ENCODE data around the gene NDUFAF8. TPM values are rescaled to one million over a fixed set of nuclear protein-coding genes. Genes with fewer than 3 reads are reported as not detected.

NDUFAF8 gene
- total RNA-seq, 4 donors from 2014 or later = 22.0 to 67.0 (median 34.3) TPM

DNA sequence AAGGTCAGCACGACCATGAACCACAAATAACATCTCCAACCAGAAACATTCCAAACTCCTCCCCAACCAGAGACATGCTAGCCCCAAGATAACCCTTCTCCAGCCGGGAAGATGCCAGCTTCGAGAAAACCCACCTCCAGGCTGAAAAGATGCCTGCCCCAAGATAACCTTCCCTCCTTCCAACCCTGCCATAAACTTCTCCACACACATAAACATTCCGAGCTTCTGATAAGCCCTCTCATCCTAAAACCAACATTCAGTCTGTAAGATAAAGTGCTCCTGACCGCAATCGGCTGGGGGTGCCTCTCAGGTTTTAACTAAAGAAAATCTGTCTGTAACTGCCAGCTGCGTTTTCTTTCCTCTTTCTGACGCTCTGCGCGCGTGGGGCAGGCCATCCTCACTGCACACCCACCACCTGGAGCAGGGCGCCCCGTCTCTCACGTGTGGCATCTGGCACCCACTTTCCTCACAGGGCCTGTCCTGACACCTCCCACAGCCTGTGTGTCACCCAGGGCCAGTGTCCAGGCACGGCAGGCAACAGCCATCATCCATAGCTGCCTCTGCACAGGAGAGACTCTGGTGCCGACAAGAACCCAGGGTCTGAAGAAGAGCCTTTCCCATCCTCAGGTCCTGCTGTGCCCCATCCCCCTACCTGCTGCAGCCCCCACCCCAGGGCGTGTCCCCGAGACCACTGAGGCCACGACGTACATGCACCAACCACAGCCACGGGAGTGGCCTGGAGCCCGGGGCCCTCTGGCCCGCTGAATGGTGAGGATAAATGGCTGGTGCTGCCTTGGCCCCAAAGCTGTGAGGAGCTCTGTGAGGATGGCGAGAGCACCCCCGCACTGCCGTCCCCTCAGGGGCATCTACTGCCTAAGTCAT lies 3.9 kb upstream of the NDUFAF8 start:
- Histone ChIP-seq H3K4me3 (no peak overlapping the region), H3K27me3 (no peaks in the 10 kb centered on the region), H3K4me1 (peaks cover 19 to 39% (median 21%) of the 10 kb centered on the region in 3 donors), H3K36me3 (peaks cover 23 to 70% (median 23%) of the 10 kb centered on the region in 3 donors), H3K27ac (no peak overlapping the region), H3K9me3 (no peaks in the 10 kb centered on the region)
- TF ChIP-seq POLR2A (IDR thresholded peaks at IDR 0.05) = no peak
- no peak for TF ChIP-seq CTCF (IDR thresholded peaks at IDR 0.05)
- DNase-seq = no peak
- 82 to 87% methylated on average over 11 to 12 of the region's 26 CpGs for WGBS, 2 donors
- intact Hi-C loops (cut with DNase I) = no loop called here

- 86 to 95% methylated on average over 13 to 18 of the region's 32 CpGs for WGBS, 2 donors
- Histone ChIP-seq H3K9me3 (no peaks in the 10 kb centered on the region), H3K27ac (no peak overlapping the region), H3K4me3 (no peak overlapping the region), H3K36me3 (peaks cover 17 to 64% (median 23%) of the 10 kb centered on the region in 3 donors), H3K27me3 (no peaks in the 10 kb centered on the region), H3K4me1 (peaks cover 27 to 48% (median 30%) of the 10 kb centered on the region in 3 donors)
- TF ChIP-seq POLR2A (IDR thresholded peaks at IDR 0.05) (no peak), CTCF (IDR thresholded peaks at IDR 0.05) (no peak)
- no peak for DNase-seq
- intact Hi-C loops (cut with DNase I) = no loop called here
These were observed 3.0 kb upstream of the NDUFAF8 start for GRCh38 chr17:81235822-81236740.

- Histone ChIP-seq H3K27me3 (no peaks in the 10 kb centered on the region), H3K9me3 (no peaks in the 10 kb centered on the region), H3K4me3 (no peak overlapping the region), H3K27ac (no peak overlapping the region), H3K4me1 (peaks cover 27 to 56% (median 30%) of the 10 kb centered on the region in 3 donors), H3K36me3 (peaks cover 10 to 63% (median 16%) of the 10 kb centered on the region in 3 donors)
- intact Hi-C loops (cut with DNase I) = no loop called here
- TF ChIP-seq POLR2A (IDR thresholded peaks at IDR 0.05) (no peak), CTCF (IDR thresholded peaks at IDR 0.05) (no peak)
- WGBS, 2 donors = 100% methylated on average over 3 of the region's 21 CpGs; no CpG with 5 or more reads in 1 of the 2 donors
- no peak for DNase-seq
These were observed 2.3 kb upstream of the NDUFAF8 start for GRCh38 chr17:81236784-81237183.

DNA sequence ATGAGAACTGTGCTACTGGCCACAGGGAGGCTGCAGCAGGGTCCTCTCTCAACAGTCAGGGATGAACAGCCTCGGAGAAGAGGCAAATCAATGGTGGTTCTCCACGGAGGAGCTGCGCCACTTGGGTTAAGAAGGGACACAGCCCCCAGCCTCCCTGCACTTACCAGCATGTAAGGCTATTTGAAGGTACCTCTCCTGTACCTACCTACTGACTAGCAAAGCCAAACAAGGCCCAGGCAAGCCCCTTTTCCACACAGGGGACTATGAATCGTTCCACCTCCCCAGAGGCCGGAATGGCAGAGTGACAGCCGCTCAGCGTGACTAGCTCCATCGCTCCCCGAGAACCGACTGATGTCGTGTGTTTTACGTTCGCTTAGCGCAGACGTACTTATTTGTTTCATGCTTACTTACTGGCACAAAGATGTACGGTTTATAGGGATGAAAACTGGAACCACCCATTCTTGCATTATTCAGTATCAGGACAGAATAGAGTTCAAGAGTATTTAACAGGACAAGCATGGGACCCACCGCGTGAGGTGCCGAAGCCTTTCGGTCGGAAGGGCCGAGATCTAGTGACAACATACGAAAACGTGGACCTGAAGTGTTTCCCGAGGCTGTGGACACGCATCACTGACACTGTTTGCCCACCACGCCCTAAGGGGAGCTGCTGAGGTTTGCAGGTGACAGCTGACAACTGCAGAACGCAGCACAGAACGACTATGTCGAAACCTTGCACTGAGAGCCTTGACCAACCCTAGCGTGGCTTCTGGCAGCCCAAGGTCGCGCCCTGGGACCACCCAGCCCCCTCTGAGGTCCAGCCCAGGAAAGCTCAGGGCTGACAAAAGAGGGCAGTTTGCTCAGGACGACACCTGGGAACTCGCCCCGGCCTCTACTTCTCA lies 1.3 kb upstream of the NDUFAF8 start:
- H3K27ac ChIP-seq = peak overlapping the region in 3 of 4 donors; percentile 23 to 88 (median 87)
- no peak for TF ChIP-seq CTCF (IDR thresholded peaks at IDR 0.05)
- no peak for TF ChIP-seq POLR2A (IDR thresholded peaks at IDR 0.05)
- H3K4me3 ChIP-seq = peak overlapping the region; percentile 63 to 99 (median 81)
- no peaks in the 10 kb centered on the region for H3K9me3 ChIP-seq
- no peaks in the 10 kb centered on the region for H3K27me3 ChIP-seq
- 42 to 63% methylated on average over 21 to 30 of the region's 36 CpGs for WGBS, 2 donors
- H3K36me3 ChIP-seq = peaks cover 4 to 53% (median 6%) of the 10 kb centered on the region in 3 donors
- peaks cover 27 to 59% (median 30%) of the 10 kb centered on the region in 3 donors for H3K4me1 ChIP-seq
- DNase-seq = no peak
- intact Hi-C loops (cut with DNase I) = no loop called here

Measured in esophagus squamous epithelium (tissue), 5 donors.